Measurements from ENCODE around the gene CTTNBP2.

GRCh38 chr7:117706210-117706609 lies 167.0 kb downstream of the CTTNBP2 start:
- no peak for TF ChIP-seq CTCF (IDR thresholded peaks at IDR 0.05)
- no peak for TF ChIP-seq POLR2A (IDR thresholded peaks at IDR 0.05)
